ENCODE measurements around the gene TMEM30A.
A peak's percentile ranks its signal among the peaks of the same experiment; 100 is the strongest.

DNA sequence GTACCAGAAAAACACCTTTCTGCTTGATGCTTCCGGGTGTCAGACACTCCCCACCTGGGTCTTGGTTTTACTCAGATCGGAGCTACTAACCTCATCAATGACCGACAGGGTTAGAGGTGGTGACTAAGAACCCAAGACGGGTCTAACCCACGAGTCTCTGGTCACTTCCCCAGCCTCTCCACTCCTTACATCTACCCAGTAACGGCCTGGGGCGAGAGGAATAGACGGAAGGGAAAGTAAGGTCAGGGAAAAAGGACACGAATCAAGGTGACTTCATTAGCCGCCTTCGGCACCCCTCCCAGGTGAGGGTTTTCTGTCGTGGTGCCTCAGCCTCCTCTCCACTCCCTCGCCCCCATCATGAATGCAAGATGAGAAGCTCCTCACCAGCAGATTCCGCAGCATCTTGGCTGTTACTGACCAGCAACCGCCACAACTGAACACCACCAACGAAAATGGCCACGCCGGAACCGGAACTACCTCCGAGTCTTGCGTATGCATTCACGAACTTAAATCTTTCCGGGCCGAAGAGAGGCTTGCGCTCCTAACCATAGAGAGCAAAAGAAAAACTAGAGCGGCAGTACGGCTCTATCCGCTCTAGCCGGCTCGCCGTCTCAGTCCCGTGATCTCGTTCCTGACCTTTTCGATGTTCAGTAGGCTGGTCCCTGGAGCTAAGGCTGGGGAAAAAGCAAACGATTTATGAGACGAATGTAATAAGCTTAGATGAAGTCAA, 41.1 kb downstream of the TMEM30A start, which contains the start of gene COX7A2:
- TF ChIP-seq, protein P1, sequence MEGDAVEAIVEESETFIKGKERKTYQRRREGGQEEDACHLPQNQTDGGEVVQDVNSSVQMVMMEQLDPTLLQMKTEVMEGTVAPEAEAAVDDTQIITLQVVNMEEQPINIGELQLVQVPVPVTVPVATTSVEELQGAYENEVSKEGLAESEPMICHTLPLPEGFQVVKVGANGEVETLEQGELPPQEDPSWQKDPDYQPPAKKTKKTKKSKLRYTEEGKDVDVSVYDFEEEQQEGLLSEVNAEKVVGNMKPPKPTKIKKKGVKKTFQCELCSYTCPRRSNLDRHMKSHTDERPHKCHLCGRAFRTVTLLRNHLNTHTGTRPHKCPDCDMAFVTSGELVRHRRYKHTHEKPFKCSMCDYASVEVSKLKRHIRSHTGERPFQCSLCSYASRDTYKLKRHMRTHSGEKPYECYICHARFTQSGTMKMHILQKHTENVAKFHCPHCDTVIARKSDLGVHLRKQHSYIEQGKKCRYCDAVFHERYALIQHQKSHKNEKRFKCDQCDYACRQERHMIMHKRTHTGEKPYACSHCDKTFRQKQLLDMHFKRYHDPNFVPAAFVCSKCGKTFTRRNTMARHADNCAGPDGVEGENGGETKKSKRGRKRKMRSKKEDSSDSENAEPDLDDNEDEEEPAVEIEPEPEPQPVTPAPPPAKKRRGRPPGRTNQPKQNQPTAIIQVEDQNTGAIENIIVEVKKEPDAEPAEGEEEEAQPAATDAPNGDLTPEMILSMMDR (IDR thresholded peaks at IDR 0.05): no peak
- TF ChIP-seq POLR2AphosphoS5 (IDR thresholded peaks at IDR 0.05): peak; percentile 91 to 99 (median 93)
